GM21423 (cell line): ENCODE results near the gene WDR90.
A peak's percentile ranks its signal among the peaks of the same experiment; 100 is the strongest.

Experiments
- ATAC-seq: cut with Tn5 transposase; IDR thresholded peaks from one replicate; pipeline ENCODE4 v1.9.1; 2021; ENCODE audit warnings: mild to moderate bottlenecking, moderate library complexity; ENCODE audit not compliant: unreplicated experiment

WDR90 gene

DNA sequence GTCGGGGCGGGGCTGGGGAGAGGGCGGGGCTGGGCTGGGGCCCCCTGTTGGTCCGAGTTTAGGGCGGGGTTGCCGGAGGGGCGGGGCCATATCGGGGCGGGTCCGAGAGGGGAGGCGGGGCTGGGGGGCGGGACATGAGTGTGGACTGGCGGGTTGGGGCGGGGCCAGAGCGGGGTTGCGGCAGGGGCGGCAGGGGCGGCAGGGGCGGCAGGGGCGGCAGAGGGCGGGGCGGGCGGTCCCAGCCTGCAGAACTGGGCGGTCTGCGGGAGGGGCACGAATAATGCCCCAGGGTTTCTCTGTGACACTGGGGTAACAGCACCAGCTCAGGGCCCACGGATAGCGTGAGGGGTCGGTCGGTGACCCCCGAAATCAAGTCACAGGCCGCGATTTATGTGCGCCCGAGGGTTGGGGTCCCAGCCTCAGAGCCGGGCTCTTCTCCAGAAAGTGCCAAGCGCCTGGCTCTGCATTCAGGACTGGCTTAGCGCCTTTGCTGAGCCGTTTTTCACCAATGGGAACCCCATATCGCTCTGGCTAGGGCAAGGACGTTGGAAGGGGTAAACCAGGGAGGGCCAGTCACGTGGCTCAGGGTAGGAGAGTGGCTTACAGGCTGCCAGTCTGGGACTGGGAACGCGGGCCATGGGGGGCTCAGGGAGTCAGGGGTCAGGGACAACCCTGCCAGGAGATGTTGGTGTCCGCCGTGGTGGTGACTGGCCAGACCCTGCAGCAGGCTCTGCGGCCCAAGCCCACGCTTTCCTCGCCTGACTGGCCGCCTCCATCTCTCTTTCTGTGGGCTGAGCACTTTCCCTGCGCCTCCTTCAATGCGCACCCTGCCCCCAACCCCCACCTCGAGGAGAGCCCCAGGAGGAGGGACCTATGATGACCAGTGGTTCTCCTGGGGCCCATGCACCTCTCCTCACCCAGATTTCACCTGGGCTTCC, 11.8 kb upstream of the WDR90 start:
- ATAC-seq: no peak

DNA sequence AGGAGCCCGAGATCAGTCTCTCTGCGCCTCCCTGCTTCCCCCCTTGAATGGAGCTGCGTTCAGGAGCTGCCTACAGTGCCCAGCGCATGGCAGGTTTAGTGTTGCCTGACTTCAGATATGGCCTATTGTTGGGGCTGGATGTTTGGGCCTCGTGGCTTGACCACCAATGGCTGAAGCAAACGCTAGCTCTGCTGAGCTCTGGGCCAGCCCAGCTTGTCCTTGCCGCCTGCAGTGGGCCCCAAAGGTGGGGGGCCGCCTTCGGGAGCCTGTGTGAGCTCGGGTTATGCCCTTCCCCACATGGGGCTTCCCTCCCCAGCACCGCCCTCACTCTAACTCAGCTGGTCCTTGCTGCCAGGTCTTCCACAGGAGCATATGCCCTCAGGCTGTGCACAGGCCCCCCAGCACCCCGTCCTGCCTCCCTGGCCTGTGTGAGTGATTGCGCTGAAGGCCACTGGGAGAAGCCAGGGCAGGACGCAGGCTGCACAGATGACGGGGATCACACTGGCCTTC, 11.1 kb upstream of the WDR90 start:
- no peak for ATAC-seq

DNA sequence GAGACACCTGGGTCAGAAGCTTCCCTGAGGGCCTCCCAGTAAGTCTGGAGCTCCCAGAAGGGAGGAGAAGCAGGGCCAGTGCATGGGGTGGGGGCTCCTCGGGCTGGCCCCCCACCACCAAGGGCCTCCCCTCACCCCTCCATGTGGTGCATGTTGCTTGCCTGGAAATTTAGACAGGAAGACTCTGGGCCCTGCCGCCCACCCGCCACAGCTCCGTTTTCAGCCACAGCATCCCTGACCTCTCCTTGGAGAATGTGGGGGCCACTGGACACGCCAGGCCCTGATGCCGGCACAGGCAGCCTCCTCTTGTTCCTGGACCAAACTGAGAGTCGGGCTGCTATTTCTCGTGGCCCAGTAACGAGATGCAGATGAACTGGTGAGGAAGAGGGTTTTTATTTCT, 10.3 kb upstream of the WDR90 start:
- no peak for ATAC-seq

DNA sequence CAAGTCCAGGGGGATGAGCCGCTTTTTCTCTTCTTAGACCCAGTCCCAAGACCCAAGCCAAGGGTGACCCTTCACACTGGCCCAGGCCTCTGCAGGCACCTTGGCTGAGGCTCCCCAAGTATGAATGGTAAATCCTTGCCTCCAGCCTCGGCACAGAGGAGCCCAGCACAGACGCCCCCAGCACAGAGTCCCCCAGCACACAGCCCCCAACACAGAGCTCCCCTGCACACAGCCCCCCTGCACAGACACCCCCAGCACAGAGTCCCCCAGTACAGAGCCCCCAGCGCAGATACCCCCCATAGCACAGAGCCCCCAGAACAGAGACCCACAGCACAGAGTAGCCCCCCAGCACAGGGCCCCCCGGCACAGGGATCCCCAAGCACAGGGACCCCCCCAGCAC, 8.6 kb upstream of the WDR90 start:
- ATAC-seq: no peak

DNA sequence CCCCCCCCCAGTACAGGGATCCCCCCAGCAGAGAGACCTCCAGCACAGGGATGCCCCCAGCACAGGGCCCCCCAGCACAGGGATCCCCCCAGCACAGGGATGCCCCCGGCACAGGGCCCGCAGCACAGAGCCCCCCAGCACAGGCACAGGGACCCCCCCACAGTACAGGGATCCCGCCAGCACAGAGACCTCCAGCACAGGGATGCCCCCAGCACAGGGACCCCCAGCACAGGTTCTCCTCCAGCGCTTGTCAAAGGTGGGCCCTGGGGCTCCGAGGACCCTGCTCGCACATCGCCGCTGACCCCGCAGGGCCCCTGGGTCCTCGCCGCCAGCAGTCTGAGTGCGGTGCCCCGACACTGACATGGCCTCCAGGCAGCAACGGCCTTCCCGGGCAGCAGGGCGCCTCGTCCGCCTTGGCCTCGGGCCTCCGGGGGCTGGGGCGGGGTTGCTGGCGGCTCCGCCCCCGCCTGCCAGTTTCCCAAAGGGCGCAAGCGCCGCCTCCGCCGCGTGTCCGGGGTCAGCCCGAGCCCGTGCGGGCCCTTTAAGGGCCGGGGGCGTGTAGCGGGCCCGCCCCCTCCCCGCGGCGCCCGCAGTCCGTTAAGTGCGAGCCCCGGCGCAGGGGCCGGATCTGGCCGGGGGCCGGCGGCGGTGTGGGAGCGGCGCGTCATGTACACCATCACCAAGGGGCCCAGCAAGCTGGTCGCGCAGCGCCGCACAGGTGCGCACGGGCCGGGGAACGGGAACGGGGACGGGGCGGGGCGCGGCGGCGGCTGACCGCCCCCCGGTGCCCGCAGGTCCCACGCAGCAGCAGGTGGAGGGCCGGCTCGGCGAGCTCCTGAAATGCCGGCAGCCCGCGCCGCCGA, 7.6 kb upstream of the WDR90 start, which contains the start of gene MCRIP2:
MCRIP2 (plus strand) TSS at position 503 of the 863 bp plus-strand sequence; CDS start at position 667, 164 bp downstream.
- ATAC-seq: peak; percentile 50

DNA sequence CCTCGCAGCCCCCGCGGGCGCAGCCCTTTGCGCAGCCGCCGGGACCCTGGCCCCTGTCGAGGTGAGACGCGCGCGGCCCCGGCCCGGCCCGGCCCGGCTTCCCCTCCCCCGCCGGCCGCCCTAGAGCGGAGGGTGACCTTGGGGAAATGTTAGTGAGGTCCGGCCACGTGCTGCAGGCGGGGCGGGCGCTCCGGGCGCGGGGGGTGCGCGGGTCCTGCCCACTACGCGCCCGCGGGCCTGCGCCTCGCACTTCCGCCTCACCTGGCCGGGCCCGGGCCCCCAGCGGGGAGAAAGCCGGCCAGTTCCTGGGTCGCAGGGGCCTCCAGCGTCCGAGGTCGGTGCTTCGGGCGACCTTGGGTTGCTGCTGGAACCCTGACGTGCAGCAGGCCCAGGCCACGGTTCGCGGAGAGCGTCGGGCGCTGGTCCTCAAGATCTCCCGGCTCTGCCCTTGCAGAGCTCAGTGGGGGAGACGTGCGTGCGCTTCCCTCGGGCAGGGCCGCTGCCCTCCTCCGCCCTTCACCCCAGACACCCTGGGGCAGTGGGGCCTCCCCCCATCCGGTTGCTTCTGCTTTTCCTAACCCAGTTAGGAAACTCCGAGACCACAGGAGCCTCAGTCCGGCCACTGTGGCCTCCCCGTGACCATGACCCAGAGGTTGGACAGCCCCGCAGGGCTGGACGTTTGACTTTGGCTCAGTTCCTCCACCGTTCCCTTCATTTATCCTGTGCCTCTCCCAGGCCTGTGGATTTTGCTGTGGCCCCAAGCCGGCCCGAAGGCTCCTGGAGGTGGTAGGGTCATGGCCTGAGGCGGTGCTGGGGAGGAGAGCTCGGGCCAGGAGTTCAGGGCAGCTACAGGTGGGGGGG, 6.7 kb upstream of the WDR90 start:
- ATAC-seq: peak; percentile 27

DNA sequence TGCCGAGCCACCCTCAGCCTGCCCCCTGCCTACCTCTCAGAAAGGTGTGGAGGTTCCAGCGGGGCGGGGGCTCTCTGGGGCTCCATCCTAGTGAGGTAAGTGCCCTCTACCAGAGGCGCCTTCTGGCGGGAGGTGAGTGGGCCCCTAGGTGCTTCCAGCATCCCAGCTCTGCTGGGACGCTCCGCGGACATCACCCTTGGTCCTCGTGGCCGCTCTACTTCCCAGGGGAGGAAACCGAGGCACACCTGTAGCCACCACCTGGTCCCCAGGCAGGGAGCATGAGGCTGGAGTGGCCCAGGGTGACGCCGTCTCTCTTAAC, 6.2 kb upstream of the WDR90 start:
- no peak for ATAC-seq

DNA sequence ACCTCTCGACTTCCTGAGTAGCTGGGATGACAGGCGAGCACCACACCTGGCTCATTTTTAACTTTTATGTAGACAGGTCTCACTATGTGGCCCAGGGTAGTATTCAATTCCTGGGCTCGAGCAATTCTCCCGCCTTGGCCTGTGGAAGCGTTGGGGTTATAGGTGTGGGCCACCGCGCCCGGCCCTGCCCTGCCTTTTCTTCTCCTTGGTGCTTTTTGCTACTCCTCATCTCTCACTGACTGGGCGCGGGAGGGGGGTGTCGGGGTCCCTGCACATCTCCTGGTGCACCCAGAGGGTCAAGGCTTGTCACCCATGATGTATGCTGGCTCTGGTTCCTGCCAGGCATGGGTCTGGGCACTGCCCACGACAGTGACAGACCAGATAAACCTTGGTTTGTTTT, 4.6 kb upstream of the WDR90 start:
- ATAC-seq: no peak

DNA sequence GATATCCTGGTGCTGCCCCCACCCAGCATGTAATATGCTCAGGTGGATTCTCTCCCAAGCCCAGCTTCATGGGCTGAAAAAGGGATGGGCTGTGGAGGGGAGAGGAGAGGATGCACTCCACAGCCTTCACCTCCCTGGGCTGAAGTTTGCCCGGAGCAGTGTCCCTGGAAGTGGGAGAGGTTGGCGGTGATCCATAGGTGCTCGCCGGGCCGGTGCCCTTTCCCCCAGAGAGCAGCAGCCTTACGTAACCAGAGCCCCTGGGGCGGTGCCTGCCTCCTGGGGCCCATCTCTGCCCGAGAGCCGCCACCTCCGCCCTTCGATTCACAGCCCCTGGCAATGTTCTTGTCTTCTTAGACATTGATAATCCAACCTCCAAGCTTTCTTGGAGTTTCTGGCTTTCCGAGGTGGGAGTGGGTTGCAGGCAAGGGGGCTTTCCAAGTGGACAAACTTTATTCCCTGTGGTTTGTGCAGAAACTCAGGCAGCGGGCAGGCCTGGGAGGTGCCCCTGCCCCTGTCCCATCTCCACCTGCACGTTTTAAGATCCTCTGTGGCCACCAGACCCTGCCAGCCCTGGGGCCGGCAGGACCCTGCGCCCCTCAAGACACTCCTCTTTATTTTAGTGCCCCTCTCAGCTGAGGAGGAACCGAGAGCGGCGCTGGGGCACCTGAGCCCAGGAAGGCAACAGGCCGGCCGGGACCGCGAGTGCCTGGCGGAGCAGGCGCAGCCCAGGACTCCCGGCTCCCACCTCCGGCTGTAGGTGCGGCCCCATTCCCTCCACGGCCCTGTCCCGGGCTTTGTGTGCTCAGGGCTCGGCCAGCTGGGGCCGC, 3.1 kb upstream of the WDR90 start:
- no peak for ATAC-seq

DNA sequence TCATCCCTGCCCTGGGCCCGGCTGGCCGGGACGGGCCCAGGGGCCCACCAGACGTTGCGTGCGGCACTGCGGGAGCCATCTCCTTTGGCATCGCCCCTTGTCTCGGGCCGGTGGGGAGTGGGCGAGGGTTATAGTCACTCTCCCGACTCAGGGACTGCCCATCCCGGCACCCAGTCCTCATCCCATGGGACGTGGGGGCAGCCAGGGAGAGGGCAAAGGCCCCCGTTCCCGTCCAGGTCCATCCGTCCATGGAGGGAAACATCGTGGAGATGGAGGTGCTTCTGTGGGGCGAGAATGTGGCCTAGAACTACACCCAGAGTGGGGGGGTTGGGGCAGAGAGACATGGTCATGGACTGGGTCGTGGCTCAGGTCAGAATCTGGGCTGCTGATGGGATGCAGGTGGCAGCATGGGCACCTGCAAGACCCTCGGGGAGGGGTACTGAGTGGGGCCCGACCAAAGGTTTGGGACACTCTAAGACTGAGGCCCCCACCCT, 2.4 kb upstream of the WDR90 start:
- no peak for ATAC-seq

DNA sequence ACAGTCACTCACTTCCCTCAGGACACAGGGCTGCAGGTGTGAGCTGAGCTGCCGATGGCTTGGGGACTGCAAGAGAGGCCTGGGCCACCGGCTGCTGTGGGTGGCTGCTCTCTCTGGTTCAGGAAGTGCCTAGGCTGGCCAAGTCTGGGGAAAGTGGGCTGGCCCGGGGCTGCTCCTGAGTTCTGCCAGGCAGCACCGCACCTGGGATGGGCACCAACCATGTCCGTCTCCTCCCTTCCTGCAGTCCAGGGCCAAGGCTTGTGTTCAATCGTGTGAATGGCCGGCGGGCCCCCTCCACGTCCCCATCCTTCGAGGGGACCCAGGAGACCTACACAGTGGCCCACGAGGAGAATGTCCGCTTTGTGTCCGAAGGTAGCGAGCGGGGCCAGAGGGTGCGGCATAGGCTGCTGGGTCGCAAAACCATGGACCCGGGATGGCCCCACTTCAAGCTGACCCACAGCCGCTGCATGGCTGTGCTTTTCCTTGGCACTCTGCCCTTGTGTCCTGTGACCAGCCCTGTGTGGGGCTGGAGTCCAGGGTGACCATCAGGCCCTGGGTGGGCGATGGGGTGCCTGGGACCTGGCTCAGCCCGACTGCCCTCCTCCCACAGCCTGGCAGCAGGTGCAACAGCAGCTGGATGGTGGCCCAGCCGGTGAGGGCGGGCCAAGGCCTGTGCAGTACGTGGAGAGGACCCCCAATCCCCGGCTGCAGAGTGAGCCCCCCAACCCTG, 1.8 kb upstream of the WDR90 start:
- ATAC-seq: no peak

DNA sequence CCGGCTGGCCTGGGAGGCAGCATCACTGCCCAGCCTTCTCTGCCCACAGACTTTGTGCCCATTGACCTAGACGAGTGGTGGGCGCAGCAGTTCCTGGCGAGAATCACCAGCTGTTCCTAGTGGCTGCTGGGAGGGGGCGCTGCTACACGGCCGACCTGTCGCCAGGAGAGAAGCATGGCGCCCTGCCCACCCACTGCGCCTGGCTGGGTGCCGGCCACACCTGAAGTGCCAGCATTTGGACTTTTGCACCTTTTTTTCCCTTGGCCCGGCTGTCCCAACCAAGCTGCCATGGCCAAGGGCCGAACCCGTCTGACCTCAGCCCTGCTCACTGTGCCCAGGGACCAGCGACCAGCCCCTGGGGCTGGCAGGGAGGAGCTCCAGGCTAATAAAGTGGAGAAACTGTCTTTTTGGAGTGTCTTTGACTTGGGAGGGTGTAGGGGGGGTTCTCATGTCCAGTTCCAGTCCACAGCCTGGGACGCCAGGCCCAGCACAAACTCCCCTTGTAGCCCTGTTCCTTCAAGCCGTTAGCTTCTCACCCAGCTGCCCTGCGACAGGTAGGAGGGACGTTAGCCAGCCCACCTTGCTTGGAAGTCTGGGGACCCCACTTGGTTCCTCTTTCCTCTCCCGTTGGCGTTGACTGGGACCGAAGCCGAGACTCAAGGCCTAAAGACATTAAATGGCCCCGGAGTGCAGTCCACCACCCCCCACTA, 939 bp upstream of the WDR90 start:
- no peak for ATAC-seq

DNA sequence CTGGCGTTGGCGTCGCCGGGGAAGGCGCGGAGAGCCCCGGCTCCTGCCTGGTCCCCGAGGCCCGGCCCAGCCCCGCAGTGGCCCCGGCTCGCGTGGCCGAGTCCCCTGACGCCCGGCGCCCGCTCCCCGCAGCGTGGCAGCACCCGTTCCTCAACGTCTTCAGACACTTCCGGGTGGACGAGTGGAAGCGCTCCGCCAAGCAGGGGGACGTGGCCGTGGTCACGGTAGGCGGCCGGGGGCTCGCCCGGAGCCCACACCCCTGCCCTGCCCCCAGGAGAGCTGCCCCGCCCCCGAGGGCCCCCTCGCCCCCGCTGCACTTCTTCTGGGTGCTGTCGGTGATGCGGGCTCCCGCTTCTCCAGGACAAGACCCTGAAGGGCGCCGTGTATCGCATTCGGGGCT, 466 bp downstream of the WDR90 start:
- peak; percentile 3 for ATAC-seq

DNA sequence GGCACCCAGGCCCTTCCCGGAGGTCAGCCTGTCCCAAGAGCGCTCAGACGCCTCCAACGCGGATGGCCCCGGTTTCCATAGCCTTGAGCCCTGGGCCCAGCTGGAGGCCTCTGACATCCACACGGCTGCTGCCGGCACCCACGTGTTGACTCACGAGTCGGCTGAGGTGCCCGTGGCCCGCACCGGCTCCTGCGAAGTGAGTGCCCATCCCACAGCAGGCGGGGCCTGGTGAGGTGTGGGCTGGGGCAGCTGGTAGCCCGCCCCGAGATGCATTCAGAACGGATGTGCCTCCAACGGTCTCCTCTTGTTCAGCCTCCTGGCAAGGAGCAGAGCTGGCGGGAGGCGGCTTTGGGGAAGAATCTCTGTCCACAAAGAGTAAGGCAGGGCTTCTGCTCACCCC, 2.7 kb downstream of the WDR90 start:
- no peak for ATAC-seq

DNA sequence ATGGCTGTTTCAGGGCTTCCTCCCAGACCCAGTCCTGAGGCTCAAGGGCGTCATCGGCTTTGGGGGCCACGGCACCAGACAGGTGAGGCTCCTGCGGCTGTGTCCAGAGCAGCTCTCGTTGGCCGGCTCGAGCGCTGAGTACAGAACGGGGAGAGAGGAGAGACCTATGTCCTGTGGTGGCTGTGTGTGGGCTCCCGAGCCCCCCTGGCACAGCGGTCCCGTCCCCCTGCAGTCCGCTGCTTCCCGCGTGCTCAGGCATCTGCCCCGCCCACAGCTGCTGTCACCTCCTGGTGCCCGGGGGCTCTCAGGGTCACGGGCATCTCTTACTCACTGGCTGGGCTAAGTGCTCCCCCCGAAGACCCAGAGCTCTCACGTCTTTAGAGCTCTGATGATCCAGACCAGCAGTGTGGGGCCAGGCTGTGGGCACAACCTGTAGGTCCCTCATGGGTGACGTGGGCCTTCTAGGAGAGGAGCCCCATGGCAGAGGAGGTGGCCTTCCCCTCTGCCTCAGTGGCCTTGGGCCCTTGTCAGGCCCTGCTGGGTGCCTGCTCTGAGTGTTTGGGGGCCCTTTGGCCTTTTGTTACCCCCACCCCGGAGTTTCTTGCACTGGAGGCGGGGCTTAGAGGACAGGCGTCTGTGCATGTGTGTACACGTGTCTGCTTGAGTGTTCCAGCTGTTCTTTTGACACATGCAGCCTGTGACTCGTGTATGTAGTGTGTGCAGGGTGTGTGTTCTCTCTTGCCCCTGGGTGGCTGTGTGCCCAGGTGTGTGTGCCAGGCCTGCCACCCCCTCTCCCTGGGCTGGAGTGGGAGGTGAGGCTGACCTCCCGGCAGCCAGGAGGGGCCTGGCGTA, 3.5 kb downstream of the WDR90 start:
- ATAC-seq: no peak

DNA sequence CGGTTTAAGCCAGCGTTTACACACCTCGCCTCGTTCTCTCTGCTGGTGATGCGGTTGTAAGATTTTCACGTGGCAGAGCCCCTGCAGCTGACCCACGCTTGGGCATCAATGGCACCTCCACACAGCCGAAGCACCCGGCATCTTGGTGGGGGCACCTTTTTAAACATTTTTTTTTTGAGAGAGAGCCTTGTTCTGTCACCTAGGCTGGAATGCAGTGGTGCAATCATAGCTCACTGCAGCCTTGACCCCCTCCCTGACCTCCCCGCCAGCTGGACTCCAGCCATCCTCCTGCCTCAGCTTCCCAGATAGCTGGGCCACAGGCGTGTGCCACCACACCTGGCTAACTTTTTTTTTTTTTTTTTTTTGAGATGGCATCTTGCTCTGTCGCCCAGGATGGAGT, 4.9 kb downstream of the WDR90 start:
- ATAC-seq: no peak

DNA sequence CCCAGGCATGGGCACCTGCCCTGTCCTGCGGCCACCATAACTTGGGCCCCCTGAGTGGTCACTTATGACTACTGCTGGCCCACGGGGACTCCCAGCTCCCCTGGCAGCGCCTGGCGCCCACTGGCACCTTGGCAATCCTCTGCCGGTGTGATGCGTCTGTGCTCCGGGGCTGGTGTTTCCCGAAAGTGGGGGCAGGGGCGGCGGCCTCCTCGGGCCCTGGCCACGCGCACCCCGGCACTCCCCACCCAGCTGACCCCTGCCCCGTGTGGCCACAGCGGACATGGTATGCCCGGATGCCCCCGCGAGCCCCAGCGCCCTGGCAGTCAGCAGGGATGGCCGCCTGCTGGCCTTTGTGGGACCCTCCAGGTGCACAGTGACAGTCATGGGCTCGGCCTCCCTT, 8.3 kb downstream of the WDR90 start:
- ATAC-seq: no peak
